Smooth muscle cell (in vitro differentiated cells): ENCODE data around the gene COL5A2. TPM values are rescaled to one million over a fixed set of nuclear protein-coding genes. Genes with fewer than 3 reads are reported as not detected.

Source experiments
- DNase-seq: peaks from one replicate; lab custom pipeline; 2025; ENCODE audit not compliant: unreplicated experiment; lab: John Stamatoyannopoulos, UW
- H2AFZ ChIP-seq: fragments of 200-600 bp; sonication (generic); 2 replicates; pipeline ENCODE4 v1.6.0; 2016; ENCODE audit warnings: antibody characterized with exemption, low read depth, mild to moderate bottlenecking
- H3F3A ChIP-seq: fragments of 200-600 bp; sonication (generic); 2 replicates; pipeline ENCODE4 v1.6.0; 2017; ENCODE audit warnings: antibody characterized with exemption, low read depth
- H3K27ac ChIP-seq: fragments of 200-600 bp; sonication (generic); 2 replicates; pipeline ENCODE4 v1.5.1; 2016; ENCODE audit warnings: low read depth, mild to moderate bottlenecking
- H3K27me3 ChIP-seq: fragments of 200-600 bp; sonication (generic); 2 replicates; pipeline ENCODE4 v1.6.1; 2016; ENCODE audit warnings: low read depth, mild to moderate bottlenecking
- H3K36me3 ChIP-seq: fragments of 200-600 bp; sonication (generic); 2 replicates; pipeline ENCODE4 v1.5.1; 2016; ENCODE audit warnings: low read depth
- H3K4me1 ChIP-seq: fragments of 200-600 bp; sonication (generic); 2 replicates; pipeline ENCODE4 v1.5.1; 2016; ENCODE audit warnings: low read depth
- H3K4me2 ChIP-seq: fragments of 200-600 bp; sonication (generic); 2 replicates; pipeline ENCODE4 v1.6.0; 2016; ENCODE audit warnings: mild to moderate bottlenecking
- H3K4me3 ChIP-seq: fragments of 200-600 bp; sonication (generic); 2 replicates; pipeline ENCODE4 v1.5.1; 2016; ENCODE audit warnings: mild to moderate bottlenecking
- H3K79me2 ChIP-seq: fragments of 200-600 bp; sonication (generic); 2 replicates; pipeline ENCODE4 v1.6.0; 2016; ENCODE audit warnings: low read depth, mild to moderate bottlenecking
- H3K9ac ChIP-seq: fragments of 200-600 bp; sonication (generic); 2 replicates; pipeline ENCODE4 v1.6.0; 2016; ENCODE audit warnings: low read depth
- H3K9me3 ChIP-seq: fragments of 200-600 bp; sonication (generic); replicated peaks from 2 replicates; pipeline ENCODE4 v1.5.1; 2016; ENCODE audit warnings: low read depth
- H4K20me1 ChIP-seq: fragments of 200-600 bp; sonication (generic); 2 replicates; pipeline ENCODE4 v1.6.0; 2016; ENCODE audit warnings: low read depth
- CTCF ChIP-seq: fragments of 200-600 bp; sonication (generic); IDR thresholded peaks from 2 replicates; pipeline ENCODE4 v1.5.1; 2017; ENCODE audit warnings: borderline replicate concordance, mild to moderate bottlenecking, antibody characterized with exemption; ENCODE audit not compliant: insufficient read depth, poor library complexity, severe bottlenecking
- WGBS: methylation state at CpG from one replicate; pipeline ENCODE4 v1.1.7; 2016; ENCODE audit warnings: low lambda C conversion rate; 5-methylcytosine and 5-hydroxymethylcytosine counted together
- polyA plus RNA-seq: library from polyadenylated mRNA; unstranded; fragments of >200 nt; fragmentation: Nextera tagmentation; extraction: Ambion mirVana; gene quantifications from 2 replicates; pipeline ENCODE4 v1.2.1, GENCODE V29; 2016
- total RNA-seq: library from RNA; depleted of rRNA; stranded (reverse); fragments of >200 nt; gene quantifications from 2 replicates; pipeline ENCODE4 v1.2.3, GENCODE V29; 2014

The COL5A2 gene
- total and polyA plus RNA-seq, 2 experiments from 2014 or later: 364 to 697 TPM

- H3K36me3 ChIP-seq: peaks cover 33% of the 10 kb centered on the region
- peaks cover 22% of the 10 kb centered on the region for H3K4me1 ChIP-seq
- no peak for DNase-seq
- H3K9me3 ChIP-seq: no peaks in the 10 kb centered on the region
- TF ChIP-seq CTCF: no peak
- H3K27me3 ChIP-seq: no peaks in the 10 kb centered on the region
- peak overlapping the region; percentile 99 for H3K27ac ChIP-seq
- WGBS: 73% methylated on average over 1 of the region's 1 CpG
- no peak overlapping the region for H3K4me2 ChIP-seq
- peaks cover 42% of the 10 kb centered on the region for H4K20me1 ChIP-seq
- H3K79me2 ChIP-seq: no peaks in the 10 kb centered on the region
- no peak overlapping the region for H3K4me3 ChIP-seq
- H3K9ac ChIP-seq: no peak overlapping the region
- H3F3A ChIP-seq: peaks cover 87% of the 10 kb centered on the region
- no peak overlapping the region for H2AFZ ChIP-seq
These were observed 167.2 kb downstream of the COL5A2 start for GRCh38 chr2:189012351-189012750.

- Histone ChIP-seq H2AFZ (no peak overlapping the region), H3K36me3 (peaks cover 43% of the 10 kb centered on the region), H3K79me2 (no peaks in the 10 kb centered on the region), H3K27ac (peak overlapping the region; percentile 99), H4K20me1 (peaks cover 56% of the 10 kb centered on the region), H3K27me3 (no peaks in the 10 kb centered on the region), H3K4me1 (peaks cover 14% of the 10 kb centered on the region), H3K4me2 (no peak overlapping the region), H3F3A (peaks cover 83% of the 10 kb centered on the region), H3K4me3 (no peak overlapping the region), H3K9me3 (no peaks in the 10 kb centered on the region), H3K9ac (no peak overlapping the region)
- DNase-seq: no peak
- no peak for TF ChIP-seq CTCF
- whole genome bisulfite sequencing: 65% methylated on average over 6 of the region's 6 CpGs
These were observed 169.0 kb downstream of the COL5A2 start for GRCh38 chr2:189010536-189010935.

- 60% methylated on average over 9 of the region's 9 CpGs for WGBS
These were observed 170.9 kb downstream of the COL5A2 start for GRCh38 chr2:189008555-189009262.

More at GRCh38 chr2:189008555-189009262, 170.9 kb downstream of the COL5A2 start:
- H3K4me2 ChIP-seq: no peak overlapping the region
- H3K79me2 ChIP-seq: peaks cover 11% of the 10 kb centered on the region
- peak overlapping the region; percentile 99 for H3K27ac ChIP-seq
- H4K20me1 ChIP-seq: peaks cover 66% of the 10 kb centered on the region
- peaks cover 3% of the 10 kb centered on the region for H3K4me1 ChIP-seq
- TF ChIP-seq CTCF: no peak
- H3K4me3 ChIP-seq: no peak overlapping the region
- no peak for DNase-seq
- H3F3A ChIP-seq: peaks cover 87% of the 10 kb centered on the region
- no peaks in the 10 kb centered on the region for H3K9me3 ChIP-seq
- H3K9ac ChIP-seq: no peak overlapping the region
- no peak overlapping the region for H2AFZ ChIP-seq
- H3K27me3 ChIP-seq: no peaks in the 10 kb centered on the region
- H3K36me3 ChIP-seq: peaks cover 52% of the 10 kb centered on the region
